ENCODE data around the gene CYP4B1. TPM values are rescaled to one million over a fixed set of nuclear protein-coding genes. Genes with fewer than 3 reads are reported as not detected.
"Not testable (repeated sequence)": the region's sequence is repeated elsewhere in the genome, so short reads cannot be mapped to it uniquely, and the experiment has no call there.

Gene CYP4B1
- total RNA-seq: 100 to 1,000 TPM in 1 of 4 donors, 10 to 100 TPM in 3; 35.7 to 215 (median 75.1) TPM

DNA sequence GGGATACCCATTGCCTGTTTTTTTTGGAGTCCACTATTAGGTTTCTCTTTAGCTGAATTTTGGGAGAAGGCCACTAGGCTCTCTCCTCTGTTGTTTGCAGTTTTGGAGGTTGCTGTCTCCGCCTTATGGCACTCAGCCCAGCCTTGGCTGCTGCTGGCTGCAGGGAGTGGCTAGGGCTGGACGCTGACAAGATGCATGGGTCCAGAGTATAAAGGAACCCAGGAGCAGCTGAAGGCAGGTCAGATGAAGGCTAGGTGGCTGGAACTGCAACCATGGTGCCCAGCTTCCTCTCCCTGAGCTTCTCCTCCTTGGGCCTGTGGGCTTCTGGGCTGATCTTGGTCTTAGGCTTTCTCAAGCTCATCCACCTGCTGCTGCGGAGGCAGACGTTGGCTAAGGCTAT is at the start of gene CYP4B1:
CYP4B1 (plus strand) TSS at position 237 of the 400 bp plus-strand sequence; CDS start at position 273, 36 bp downstream.
- intact Hi-C loops (cut with DNase I; ENCODE audit: low total_unique reads): no loop called here

GRCh38 chr1:46749404-46749803 is 49.4 kb upstream of the CYP4B1 start:
- intact Hi-C loops (cut with DNase I; ENCODE audit: low total_unique reads): no loop called here
- TF ChIP-seq, protein P1, sequence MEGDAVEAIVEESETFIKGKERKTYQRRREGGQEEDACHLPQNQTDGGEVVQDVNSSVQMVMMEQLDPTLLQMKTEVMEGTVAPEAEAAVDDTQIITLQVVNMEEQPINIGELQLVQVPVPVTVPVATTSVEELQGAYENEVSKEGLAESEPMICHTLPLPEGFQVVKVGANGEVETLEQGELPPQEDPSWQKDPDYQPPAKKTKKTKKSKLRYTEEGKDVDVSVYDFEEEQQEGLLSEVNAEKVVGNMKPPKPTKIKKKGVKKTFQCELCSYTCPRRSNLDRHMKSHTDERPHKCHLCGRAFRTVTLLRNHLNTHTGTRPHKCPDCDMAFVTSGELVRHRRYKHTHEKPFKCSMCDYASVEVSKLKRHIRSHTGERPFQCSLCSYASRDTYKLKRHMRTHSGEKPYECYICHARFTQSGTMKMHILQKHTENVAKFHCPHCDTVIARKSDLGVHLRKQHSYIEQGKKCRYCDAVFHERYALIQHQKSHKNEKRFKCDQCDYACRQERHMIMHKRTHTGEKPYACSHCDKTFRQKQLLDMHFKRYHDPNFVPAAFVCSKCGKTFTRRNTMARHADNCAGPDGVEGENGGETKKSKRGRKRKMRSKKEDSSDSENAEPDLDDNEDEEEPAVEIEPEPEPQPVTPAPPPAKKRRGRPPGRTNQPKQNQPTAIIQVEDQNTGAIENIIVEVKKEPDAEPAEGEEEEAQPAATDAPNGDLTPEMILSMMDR (IDR thresholded peaks at IDR 0.05): no peak
- no peak for TF ChIP-seq POLR2A (IDR thresholded peaks at IDR 0.05)
- WGBS, 2 donors: 26 to 38% methylated on average over 1 of the region's 1 CpG
- DNase-seq (ENCODE audit: low spot score in 2 of 2): no peak
- H3K4me3 ChIP-seq (ENCODE audit: low read depth, poor library complexity, severe bottlenecking): no peak overlapping the region

More for the DNA sequence above, at the start of gene CYP4B1:
- H3K4me3 ChIP-seq (ENCODE audit: low read depth, poor library complexity, severe bottlenecking): peak within 1 kb of the TSS; percentile 28
- WGBS, 2 donors: 30 to 52% methylated on average over 4 of the region's 4 CpGs
- DNase-seq (ENCODE audit: low spot score in 2 of 2): peak; percentile 81 to 96
- TF ChIP-seq, protein P1 (IDR thresholded peaks at IDR 0.05): no peak
- TF ChIP-seq POLR2A (IDR thresholded peaks at IDR 0.05): peak in 1 of 2 donors; percentile 30

DNA sequence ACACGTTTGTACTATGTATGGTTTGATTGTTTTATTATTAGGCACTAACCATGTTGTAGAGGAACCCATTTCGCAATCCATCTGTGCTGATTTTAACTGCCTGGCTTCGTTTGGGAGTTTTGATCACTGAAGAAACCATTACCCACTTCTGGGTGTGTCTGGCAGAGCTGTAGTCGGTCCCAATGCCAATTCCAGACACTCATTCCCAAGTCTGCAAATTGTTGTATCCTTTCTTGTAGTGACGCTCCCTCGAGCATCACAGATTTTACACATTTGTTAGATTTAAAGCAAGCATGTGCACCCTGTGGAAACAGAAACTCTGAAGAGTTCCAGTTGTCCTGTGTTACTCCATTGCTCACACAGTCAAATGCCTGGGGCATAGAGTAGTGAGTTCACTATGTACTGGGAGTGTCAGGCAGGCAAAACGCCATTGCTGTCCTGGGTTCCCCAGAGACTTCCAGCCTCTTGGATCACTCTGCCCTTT is 48.9 kb upstream of the CYP4B1 start:
- WGBS, 2 donors: 13 to 22% methylated on average over 7 of the region's 7 CpGs
- peak; percentile 81 to 92 for DNase-seq (ENCODE audit: low spot score in 2 of 2)
- H3K4me3 ChIP-seq (ENCODE audit: low read depth, poor library complexity, severe bottlenecking): no peak overlapping the region
- TF ChIP-seq, protein P1 (IDR thresholded peaks at IDR 0.05): no peak
- no peak for TF ChIP-seq POLR2A (IDR thresholded peaks at IDR 0.05)
- intact Hi-C loops (cut with DNase I; ENCODE audit: low total_unique reads): loop anchor here (10.0 kb wide), 1 partner anchor 425 kb away; no protein-coding TSS in a partner anchor

- WGBS, 2 donors: 16 to 39% methylated on average over 1 of the region's 1 CpG
- H3K4me3 ChIP-seq (ENCODE audit: low read depth, poor library complexity, severe bottlenecking): no peak overlapping the region
- DNase-seq (ENCODE audit: low spot score in 2 of 2): no peak
- no peak for TF ChIP-seq POLR2A (IDR thresholded peaks at IDR 0.05)
- TF ChIP-seq, protein P1 (IDR thresholded peaks at IDR 0.05): no peak
- intact Hi-C loops (cut with DNase I; ENCODE audit: low total_unique reads): loop anchor here (10.0 kb wide), 1 partner anchor 421 kb away; no protein-coding TSS in a partner anchor
These were observed 44.9 kb upstream of the CYP4B1 start for GRCh38 chr1:46753985-46754384.

DNA sequence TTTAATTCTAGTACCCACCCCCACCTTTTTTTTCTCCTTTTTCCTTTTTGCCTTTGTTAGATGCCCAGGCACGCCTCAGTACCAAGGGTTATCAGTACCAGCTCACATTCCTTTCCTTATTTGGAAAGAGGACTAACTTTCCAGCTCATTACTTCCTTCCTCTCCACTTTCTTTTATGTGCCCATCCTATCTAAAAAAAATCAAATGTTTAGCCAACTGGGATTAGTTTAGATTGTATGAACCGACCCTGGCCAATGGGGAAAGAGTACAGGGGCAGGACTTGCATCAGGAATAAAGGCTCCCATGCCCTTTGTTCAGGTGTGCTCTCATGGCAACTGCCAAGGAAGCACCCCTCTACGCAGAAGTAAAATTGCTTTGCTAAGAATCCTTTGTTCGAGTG is 44.1 kb upstream of the CYP4B1 start:
- H3K4me3 ChIP-seq (ENCODE audit: low read depth, poor library complexity, severe bottlenecking); DNase-seq (ENCODE audit: low spot score in 2 of 2): not testable (repeated sequence)
- intact Hi-C loops (cut with DNase I; ENCODE audit: low total_unique reads): loop anchor here (10.0 kb wide), 1 partner anchor 420 kb away; no protein-coding TSS in a partner anchor
- WGBS, 2 donors: 47 to 56% methylated on average over 4 of the region's 4 CpGs

DNA sequence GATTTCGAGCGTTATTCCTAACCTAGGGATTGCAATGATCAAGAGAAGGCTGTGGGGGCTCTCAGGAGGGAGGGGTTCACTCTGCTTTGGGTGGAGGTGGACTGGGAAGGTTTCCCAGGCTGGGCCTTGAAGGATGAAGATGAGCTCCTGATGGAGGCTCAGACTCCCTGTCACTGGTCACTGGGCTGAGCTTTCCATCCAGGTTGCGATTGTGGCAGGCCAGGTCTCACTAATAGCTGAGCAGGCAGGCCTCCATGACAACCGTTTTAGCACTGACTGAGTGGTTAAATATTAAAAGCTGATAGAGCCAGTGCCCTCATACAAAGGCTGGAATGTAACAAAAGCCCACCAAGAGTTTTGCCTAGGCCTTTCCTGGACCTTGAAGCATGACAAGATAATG is 43.7 kb upstream of the CYP4B1 start:
- no peak overlapping the region for H3K4me3 ChIP-seq (ENCODE audit: low read depth, poor library complexity, severe bottlenecking)
- no peak for TF ChIP-seq POLR2A (IDR thresholded peaks at IDR 0.05)
- TF ChIP-seq, protein P1 (IDR thresholded peaks at IDR 0.05): no peak
- no peak for DNase-seq (ENCODE audit: low spot score in 2 of 2)
- WGBS, 2 donors: 74 to 76% methylated on average over 4 of the region's 4 CpGs
- intact Hi-C loops (cut with DNase I; ENCODE audit: low total_unique reads): loop anchor here (10.0 kb wide), 1 partner anchor 420 kb away; no protein-coding TSS in a partner anchor
